Fibroblast of pulmonary artery (primary cell): ENCODE measurements around the gene CHST9.
"Not testable (repeated sequence)": the region's sequence is repeated elsewhere in the genome, so short reads cannot be mapped to it uniquely, and the experiment has no call there.

Experiments used
- DNase-seq: peaks from one replicate; pipeline ENCODE4 v3.0.0-alpha.2; 2010; ENCODE audit warnings: low read depth
- H3K4me3 ChIP-seq: replicated peaks from 2 replicates; pipeline ENCODE4 v1.5.1; 2011; ENCODE audit warnings: low read depth, mild to moderate bottlenecking, control low read depth, low read length, moderate library complexity
- TF ChIP-seq, protein P1 (sequence below): IDR thresholded peaks from 2 replicates; pipeline ENCODE4 v1.5.1; 2011; ENCODE audit warnings: mild to moderate bottlenecking, control low read depth, low read length, inconsistent platforms; ENCODE audit errors: missing control alignments

The CHST9 gene

DNA sequence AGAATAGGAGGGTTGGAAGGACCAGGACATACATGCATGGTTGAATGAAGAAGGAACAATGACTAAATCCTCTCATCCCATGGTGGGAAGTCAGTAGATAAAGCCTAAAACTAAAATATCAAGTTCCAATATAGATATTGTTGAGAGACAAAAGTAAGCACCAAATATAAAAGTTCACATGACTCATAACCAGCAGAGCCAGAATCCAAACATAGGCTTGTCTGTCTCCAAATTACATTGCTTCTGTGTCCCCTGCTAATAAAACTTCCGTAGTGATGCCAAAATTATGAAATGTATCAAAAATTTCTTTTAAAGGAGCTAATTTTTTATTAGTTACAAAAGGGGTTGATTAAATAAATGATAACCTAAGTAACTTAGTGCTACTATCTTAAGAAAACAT is 19.7 kb downstream of the CHST9 start:
- TF ChIP-seq, protein P1, sequence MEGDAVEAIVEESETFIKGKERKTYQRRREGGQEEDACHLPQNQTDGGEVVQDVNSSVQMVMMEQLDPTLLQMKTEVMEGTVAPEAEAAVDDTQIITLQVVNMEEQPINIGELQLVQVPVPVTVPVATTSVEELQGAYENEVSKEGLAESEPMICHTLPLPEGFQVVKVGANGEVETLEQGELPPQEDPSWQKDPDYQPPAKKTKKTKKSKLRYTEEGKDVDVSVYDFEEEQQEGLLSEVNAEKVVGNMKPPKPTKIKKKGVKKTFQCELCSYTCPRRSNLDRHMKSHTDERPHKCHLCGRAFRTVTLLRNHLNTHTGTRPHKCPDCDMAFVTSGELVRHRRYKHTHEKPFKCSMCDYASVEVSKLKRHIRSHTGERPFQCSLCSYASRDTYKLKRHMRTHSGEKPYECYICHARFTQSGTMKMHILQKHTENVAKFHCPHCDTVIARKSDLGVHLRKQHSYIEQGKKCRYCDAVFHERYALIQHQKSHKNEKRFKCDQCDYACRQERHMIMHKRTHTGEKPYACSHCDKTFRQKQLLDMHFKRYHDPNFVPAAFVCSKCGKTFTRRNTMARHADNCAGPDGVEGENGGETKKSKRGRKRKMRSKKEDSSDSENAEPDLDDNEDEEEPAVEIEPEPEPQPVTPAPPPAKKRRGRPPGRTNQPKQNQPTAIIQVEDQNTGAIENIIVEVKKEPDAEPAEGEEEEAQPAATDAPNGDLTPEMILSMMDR, result no peak
- no peak for DNase-seq
- no peak overlapping the region for H3K4me3 ChIP-seq

DNA sequence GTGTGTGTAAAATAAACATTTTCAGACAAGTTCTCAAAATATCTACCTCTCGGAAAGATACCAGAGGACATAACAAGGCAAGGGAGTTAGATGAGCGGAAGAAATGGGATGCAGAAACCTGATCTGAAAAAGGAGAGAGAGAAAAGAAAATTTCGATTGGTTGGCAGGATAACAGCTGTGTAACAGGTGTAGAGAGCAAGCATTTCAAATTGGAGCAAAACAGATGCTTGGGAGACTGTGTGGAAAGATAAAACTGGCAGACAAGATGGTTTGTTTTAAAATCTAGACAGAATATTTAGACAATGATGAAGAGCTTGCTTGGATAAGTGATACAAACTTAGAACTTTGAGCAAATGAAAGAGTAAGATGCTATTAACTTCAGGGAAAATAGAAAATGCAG is 20.2 kb downstream of the CHST9 start:
- DNase-seq, result no peak
- TF ChIP-seq, protein P1, result no peak
- H3K4me3 ChIP-seq, result no peak overlapping the region

DNA sequence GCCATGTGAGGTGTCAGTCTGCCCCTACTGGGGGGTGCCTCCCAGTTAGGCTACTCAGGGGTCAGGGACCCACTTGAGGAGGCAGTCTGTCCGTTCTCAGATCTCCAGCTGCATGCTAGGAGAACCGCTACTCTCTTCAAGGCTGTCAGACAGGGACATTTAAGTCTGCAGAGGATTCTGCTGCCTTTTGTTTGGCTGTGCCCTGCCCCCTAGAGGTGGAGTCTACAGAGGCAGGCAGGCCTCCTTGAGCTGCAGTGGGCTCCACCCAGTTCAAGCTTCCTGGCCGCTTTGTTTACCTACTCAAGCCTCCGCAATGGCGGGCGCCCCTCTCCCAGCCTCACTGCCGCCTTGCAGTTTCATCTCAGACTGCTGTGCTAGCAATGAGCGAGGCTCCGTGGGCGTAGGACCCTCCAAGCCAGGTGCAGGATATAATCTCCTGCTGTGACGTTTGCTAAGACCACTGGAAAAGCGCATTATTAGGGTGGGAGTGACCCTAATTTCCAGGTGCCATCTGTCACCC is 21.9 kb downstream of the CHST9 start:
- not testable (repeated sequence) for DNase-seq

DNA sequence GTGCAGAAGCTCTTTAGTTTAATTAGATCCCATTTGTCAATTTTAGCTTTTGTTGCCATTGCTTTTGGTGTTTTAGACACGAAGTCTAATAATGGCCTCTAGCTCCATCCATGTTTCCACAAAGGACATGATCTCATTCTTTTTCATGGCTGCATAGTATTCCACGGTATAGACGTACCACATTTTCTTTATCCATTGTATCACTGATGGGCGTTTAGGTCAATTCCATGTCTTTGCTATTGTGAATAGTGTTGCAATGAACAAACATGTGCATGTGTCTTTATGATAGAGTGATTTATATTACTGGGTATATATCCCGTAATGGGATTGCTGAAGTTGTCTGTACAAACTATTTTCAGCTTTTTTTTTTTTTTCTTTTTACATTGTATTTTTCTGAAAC is 35.9 kb downstream of the CHST9 start:
- DNase-seq, H3K4me3 ChIP-seq: not testable (repeated sequence)

More for the DNA sequence above, 21.9 kb downstream of the CHST9 start:
- not testable (repeated sequence) for H3K4me3 ChIP-seq

DNA sequence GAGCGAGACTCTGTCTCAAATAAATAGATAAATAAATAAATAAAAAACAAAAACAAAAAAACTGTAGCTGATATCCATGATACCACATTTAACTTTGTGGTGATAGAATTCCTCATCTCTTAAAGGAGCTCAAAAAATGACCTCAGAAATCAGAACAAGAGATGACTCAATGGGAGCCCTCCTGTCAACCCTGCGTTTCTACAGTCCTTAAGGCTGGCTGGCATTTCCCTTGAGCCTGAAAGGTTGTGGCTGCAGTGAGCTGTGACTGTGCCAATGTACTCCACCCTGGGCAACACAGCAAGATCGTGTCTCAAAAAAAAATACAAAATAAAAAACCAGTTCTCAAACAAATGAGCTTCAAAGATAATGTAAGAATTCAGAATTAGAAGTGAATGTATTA is 40.4 kb downstream of the CHST9 start:
- no peak overlapping the region for H3K4me3 ChIP-seq
- TF ChIP-seq, protein P1, result no peak
- DNase-seq, result no peak

DNA sequence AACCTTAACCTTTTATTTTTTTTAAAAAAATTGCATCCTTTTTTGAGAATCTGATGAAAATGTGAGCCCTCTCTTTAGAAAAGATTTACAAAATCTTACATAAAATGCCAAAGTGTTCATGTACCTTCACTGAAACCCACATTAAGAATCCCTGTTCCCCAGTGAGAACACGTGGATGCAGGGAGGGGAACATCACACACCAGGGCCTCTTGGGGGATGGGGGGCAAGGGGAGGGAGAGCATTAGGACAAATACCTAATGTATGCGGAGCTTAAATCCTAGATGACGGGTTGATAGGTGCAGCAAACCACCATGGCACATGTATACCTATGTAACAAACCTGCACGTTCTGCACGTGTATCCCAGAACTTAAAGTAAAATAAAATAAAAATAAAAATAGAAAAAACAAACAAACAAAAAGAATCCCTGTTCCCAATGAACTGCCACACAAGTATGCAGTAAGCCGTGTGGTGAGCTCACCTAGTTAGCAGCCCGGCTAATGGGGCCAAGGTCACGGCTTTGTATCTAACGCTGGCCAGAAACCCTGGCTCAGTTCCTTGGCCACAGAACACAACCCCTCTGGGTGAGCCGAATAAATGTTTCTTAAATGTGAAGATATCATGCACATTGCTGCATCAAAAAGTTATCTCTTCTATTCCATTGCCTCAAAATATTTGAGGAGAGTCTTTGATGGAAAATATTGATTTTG is 41.4 kb downstream of the CHST9 start:
- no peak overlapping the region for H3K4me3 ChIP-seq
- no peak for DNase-seq
- TF ChIP-seq, protein P1, result no peak

DNA sequence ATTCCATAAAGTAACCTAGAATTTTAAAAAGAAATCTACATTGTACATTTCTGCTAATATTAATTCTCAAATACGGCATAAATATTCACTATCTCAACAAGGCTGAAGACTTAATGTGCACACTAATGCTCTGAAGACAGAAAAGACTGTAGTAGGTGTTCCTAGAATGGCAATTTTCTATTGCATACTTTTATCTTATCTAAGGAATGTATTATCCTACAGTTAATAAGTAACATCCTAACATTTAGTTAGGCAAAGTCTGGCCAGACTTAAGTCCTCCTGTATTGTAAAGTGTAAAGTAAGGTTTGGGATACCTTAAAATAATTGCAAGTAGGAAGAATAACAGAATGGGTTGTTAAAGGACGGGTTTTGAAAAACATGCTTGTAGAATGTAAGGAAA is 42.2 kb downstream of the CHST9 start:
- DNase-seq, result no peak
- no peak overlapping the region for H3K4me3 ChIP-seq
- TF ChIP-seq, protein P1, result no peak

DNA sequence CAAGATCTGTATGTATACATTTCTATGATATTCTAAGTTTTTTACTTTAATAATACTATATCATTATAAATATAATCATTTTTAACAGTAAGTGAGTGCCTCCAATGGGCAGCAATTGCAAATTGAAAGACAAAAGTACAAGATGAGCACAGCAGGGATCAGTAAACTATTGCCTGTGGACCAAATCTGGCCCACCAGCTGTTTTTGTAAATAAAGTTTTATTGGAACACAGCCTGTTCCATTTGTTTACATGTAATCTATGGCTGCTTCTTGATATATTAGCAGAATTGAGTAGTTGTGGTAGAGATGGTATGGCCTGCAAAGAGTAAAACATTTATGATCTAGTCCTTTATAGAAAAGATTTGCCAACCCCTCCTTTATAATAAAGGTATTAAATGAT is 43.2 kb downstream of the CHST9 start:
- H3K4me3 ChIP-seq, result no peak overlapping the region
- no peak for DNase-seq
- TF ChIP-seq, protein P1, result no peak
